Measurements from ENCODE around the gene SLC44A4.
A peak's percentile ranks its signal among the peaks of the same experiment; 100 is the strongest.
"Not testable (repeated sequence)": the region's sequence is repeated elsewhere in the genome, so short reads cannot be mapped to it uniquely, and the experiment has no call there.

SLC44A4 gene

GRCh38 chr6:31871046-31871659 is 7.6 kb downstream of the SLC44A4 start:
- H3K36me3 ChIP-seq (ENCODE audit: control insufficient read depth, low read length): no peaks in the 10 kb centered on the region
- H3K9me2 ChIP-seq (replicated peaks; ENCODE audit: control insufficient read depth, low read length): no peaks in the 10 kb centered on the region
- TF ChIP-seq CTCF (IDR thresholded peaks at IDR 0.05; ENCODE audit: low read depth, low read length, poor library complexity, severe bottlenecking) (no peak), EZH2phosphoT487 (IDR thresholded peaks at IDR 0.05; ENCODE audit: borderline replicate concordance, low read length) (no peak)
- H3K9me3 ChIP-seq (ENCODE audit: control insufficient read depth, insufficient read depth, low read length): no peaks in the 10 kb centered on the region
- no peak overlapping the region for H3K4me2 ChIP-seq (ENCODE audit: low read length)
- no peak overlapping the region for H3K27ac ChIP-seq (ENCODE audit: low read depth, low read length)
- H4K20me1 ChIP-seq (ENCODE audit: control insufficient read depth, insufficient read depth, low read depth, low read length): no peaks in the 10 kb centered on the region
- H3K27me3 ChIP-seq (ENCODE audit: control insufficient read depth, low read length): peaks cover 14% of the 10 kb centered on the region
- no peak overlapping the region for H3K4me3 ChIP-seq (ENCODE audit: low read length)
- H3K4me1 ChIP-seq (ENCODE audit: control insufficient read depth, low read length): peaks cover 14% of the 10 kb centered on the region
- no peaks in the 10 kb centered on the region for H3K79me2 ChIP-seq (ENCODE audit: control insufficient read depth, low read length)
- no peaks in the 10 kb centered on the region for H3F3A ChIP-seq (ENCODE audit: control insufficient read depth, insufficient read depth)

DNA sequence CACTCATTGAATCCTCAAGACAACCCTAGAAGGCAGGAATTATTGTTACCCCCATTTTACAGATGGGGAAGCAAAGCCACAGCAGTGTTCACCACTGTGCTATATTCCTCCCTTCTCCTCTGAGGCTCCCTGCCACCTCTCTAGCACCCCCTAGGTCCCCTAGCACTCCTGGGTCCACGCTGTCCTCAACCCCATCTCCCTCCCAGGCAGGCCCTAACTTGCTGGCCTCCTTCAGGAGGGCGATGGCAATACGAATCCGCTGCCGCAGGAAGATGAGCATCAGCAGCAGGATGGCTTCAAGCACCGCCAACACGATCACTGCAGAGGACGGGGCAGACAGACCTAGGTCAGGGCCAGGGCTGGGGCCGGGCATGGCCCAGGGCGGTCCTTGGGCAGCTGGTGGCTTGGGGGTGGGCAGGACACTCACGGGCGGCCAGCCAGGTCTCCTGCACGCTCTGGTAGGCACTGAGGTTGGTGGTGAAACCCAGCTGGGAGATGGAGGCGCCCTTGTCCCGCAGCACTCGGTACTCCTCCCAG is 8.3 kb downstream of the SLC44A4 start:
- no peaks in the 10 kb centered on the region for H3F3A ChIP-seq (ENCODE audit: control insufficient read depth, insufficient read depth)
- no peaks in the 10 kb centered on the region for H3K36me3 ChIP-seq (ENCODE audit: control insufficient read depth, low read length)
- TF ChIP-seq EZH2phosphoT487 (IDR thresholded peaks at IDR 0.05; ENCODE audit: borderline replicate concordance, low read length) (no peak), CTCF (IDR thresholded peaks at IDR 0.05; ENCODE audit: low read depth, low read length, poor library complexity, severe bottlenecking) (peak; percentile 49)
- no peaks in the 10 kb centered on the region for H3K79me2 ChIP-seq (ENCODE audit: control insufficient read depth, low read length)
- no peak overlapping the region for H3K4me2 ChIP-seq (ENCODE audit: low read length)
- H3K9me2 ChIP-seq (replicated peaks; ENCODE audit: control insufficient read depth, low read length): no peaks in the 10 kb centered on the region
- no peaks in the 10 kb centered on the region for H3K9me3 ChIP-seq (ENCODE audit: control insufficient read depth, insufficient read depth, low read length)
- H3K27me3 ChIP-seq (ENCODE audit: control insufficient read depth, low read length): peaks cover 14% of the 10 kb centered on the region
- H3K4me1 ChIP-seq (ENCODE audit: control insufficient read depth, low read length): peaks cover 14% of the 10 kb centered on the region
- H3K27ac ChIP-seq (ENCODE audit: low read depth, low read length): no peak overlapping the region
- H4K20me1 ChIP-seq (ENCODE audit: control insufficient read depth, insufficient read depth, low read depth, low read length): no peaks in the 10 kb centered on the region
- no peak overlapping the region for H3K4me3 ChIP-seq (ENCODE audit: low read length)

GRCh38 chr6:31869343-31869742 is 9.5 kb downstream of the SLC44A4 start:
- Histone ChIP-seq H3F3A (ENCODE audit: control insufficient read depth, insufficient read depth) (no peaks in the 10 kb centered on the region), H3K9me3 (ENCODE audit: control insufficient read depth, insufficient read depth, low read length) (no peaks in the 10 kb centered on the region), H3K79me2 (ENCODE audit: control insufficient read depth, low read length) (0 out of 2 replicates have a peak, but pooled peaks cover 3% of the 10 kb centered on the region), H3K9me2 (replicated peaks; ENCODE audit: control insufficient read depth, low read length) (no peaks in the 10 kb centered on the region), H3K36me3 (ENCODE audit: control insufficient read depth, low read length) (no peaks in the 10 kb centered on the region), H3K27me3 (ENCODE audit: control insufficient read depth, low read length) (peaks cover 14% of the 10 kb centered on the region), H3K27ac (ENCODE audit: low read depth, low read length) (no peak overlapping the region), H3K4me1 (ENCODE audit: control insufficient read depth, low read length) (peaks cover 10% of the 10 kb centered on the region), H3K4me2 (ENCODE audit: low read length) (no peak overlapping the region), H3K4me3 (ENCODE audit: low read length) (no peak overlapping the region), H4K20me1 (ENCODE audit: control insufficient read depth, insufficient read depth, low read depth, low read length) (no peaks in the 10 kb centered on the region)
- TF ChIP-seq EZH2phosphoT487 (IDR thresholded peaks at IDR 0.05; ENCODE audit: borderline replicate concordance, low read length) (no peak), CTCF (IDR thresholded peaks at IDR 0.05; ENCODE audit: low read depth, low read length, poor library complexity, severe bottlenecking) (no peak)

- not testable (repeated sequence) for H3K27ac ChIP-seq (ENCODE audit: low read depth, low read length); H3K4me3 ChIP-seq (ENCODE audit: low read length); H3K9me2 ChIP-seq (replicated peaks; ENCODE audit: control insufficient read depth, low read length)
These were observed 10.2 kb downstream of the SLC44A4 start for GRCh38 chr6:31868658-31868971.

More at GRCh38 chr6:31868658-31868971, 10.2 kb downstream of the SLC44A4 start:
- not testable (repeated sequence) for H3K9me3 ChIP-seq (ENCODE audit: control insufficient read depth, insufficient read depth, low read length); H3K79me2 ChIP-seq (ENCODE audit: control insufficient read depth, low read length); H3K36me3 ChIP-seq (ENCODE audit: control insufficient read depth, low read length); H4K20me1 ChIP-seq (ENCODE audit: control insufficient read depth, insufficient read depth, low read depth, low read length); H3F3A ChIP-seq (ENCODE audit: control insufficient read depth, insufficient read depth); H3K4me2 ChIP-seq (ENCODE audit: low read length)
- Histone ChIP-seq H3K27me3 (ENCODE audit: control insufficient read depth, low read length) (peaks cover 14% of the 10 kb centered on the region), H3K4me1 (ENCODE audit: control insufficient read depth, low read length) (peaks cover 10% of the 10 kb centered on the region)
